ENCODE measurements around the gene CLTCL1. TPM values are rescaled to one million over a fixed set of nuclear protein-coding genes. Genes with fewer than 3 reads are reported as not detected.

CLTCL1 gene
- total RNA-seq, 1 experiment from 2014 or later = 7.1 TPM

GRCh38 chr22:19178065-19178656 is 113.4 kb downstream of the CLTCL1 start:
- TF ChIP-seq SIN3A (IDR thresholded peaks at IDR 0.05; ENCODE audit: low read depth) (0 out of 2 replicates have a peak, but pooled peaks have one; percentile 38), ZFX (IDR thresholded peaks at IDR 0.05) (peak; percentile 75)
- TF ChIP-seq, protein P1, sequence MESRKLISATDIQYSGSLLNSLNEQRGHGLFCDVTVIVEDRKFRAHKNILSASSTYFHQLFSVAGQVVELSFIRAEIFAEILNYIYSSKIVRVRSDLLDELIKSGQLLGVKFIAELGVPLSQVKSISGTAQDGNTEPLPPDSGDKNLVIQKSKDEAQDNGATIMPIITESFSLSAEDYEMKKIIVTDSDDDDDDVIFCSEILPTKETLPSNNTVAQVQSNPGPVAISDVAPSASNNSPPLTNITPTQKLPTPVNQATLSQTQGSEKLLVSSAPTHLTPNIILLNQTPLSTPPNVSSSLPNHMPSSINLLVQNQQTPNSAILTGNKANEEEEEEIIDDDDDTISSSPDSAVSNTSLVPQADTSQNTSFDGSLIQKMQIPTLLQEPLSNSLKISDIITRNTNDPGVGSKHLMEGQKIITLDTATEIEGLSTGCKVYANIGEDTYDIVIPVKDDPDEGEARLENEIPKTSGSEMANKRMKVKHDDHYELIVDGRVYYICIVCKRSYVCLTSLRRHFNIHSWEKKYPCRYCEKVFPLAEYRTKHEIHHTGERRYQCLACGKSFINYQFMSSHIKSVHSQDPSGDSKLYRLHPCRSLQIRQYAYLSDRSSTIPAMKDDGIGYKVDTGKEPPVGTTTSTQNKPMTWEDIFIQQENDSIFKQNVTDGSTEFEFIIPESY (IDR thresholded peaks at IDR 0.05; ENCODE audit: extremely low read depth, insufficient replicate concordance, low read length) = no peak
- CTCF ChIA-PET = interaction anchor here (0.8 to 2.5 kb wide), 10 partner anchors 20 to 452 kb away, joined by 3 to 18 read pairs (median 6); partner anchors contain the start of genes CDC45, ESS2 and UFD1
- RAD21 ChIA-PET (ENCODE audit: low non-redundant PET in 1 of 2, low total read pairs in 2 of 2, uncharacterized antibody in 2 of 2, unreplicated experiment in 2 of 2) = interaction anchor here (1.2 to 1.6 kb wide), 3 partner anchors 113 to 452 kb away, joined by 5 to 7 read pairs (median 6); partner anchors contain the start of gene CLTCL1 (in 1 of the 2)
- Histone ChIP-seq H3K4me2 (ENCODE audit: low read length) (peak overlapping the region; percentile 95), H3K9me2 (ENCODE audit: insufficient read depth) (no peaks in the 10 kb centered on the region), H3K4me3 (replicated peaks in 1 of 2; ENCODE audit: low read depth in 1 of 2, low read length in 2 of 2) (peak overlapping the region; percentile 63 to 82), H3K36me3 (ENCODE audit: control insufficient read depth in 1 of 2, insufficient read depth in 2 of 2, low read length in 2 of 2) (no peaks in the 10 kb centered on the region), H2AFZ (ENCODE audit: low read depth, low read length, poor library complexity, severe bottlenecking) (no peak overlapping the region), H3K4me1 (ENCODE audit: control insufficient read depth in 1 of 2, insufficient read depth in 2 of 2, low read length in 2 of 2) (peaks cover 7 to 57% of the 10 kb centered on the region in 2 experiments), H4K20me1 (ENCODE audit: insufficient read depth) (no peaks in the 10 kb centered on the region), H3K79me2 (ENCODE audit: insufficient read depth, low read length) (peaks cover 45% of the 10 kb centered on the region), H3K27me3 (ENCODE audit: insufficient read depth, low read length) (no peaks in the 10 kb centered on the region), H3K9me3 (ENCODE audit: control insufficient read depth in 1 of 2, insufficient read depth in 1 of 2, low read depth in 1 of 2, low read length in 2 of 2) (no peaks in the 10 kb centered on the region), H3K27ac (ENCODE audit: low read depth, low read length) (peak overlapping the region; percentile 94), H3K9ac (ENCODE audit: low read length) (peak overlapping the region; percentile 84)
- no TSS peak for BruUV-seq (replicated peaks)
- peak; percentile 45 for ATAC-seq
- POLR2A ChIA-PET = interaction anchor here (0.8 to 1.6 kb wide), 4 partner anchors 11 to 254 kb away, joined by 4 to 6 read pairs (median 4); partner anchors contain the start of genes CLTCL1 and HIRA
- intact Hi-C loops (cut with micrococcal nuclease) = loop anchor here (2.0 kb wide), 1 partner anchor 253 kb away; the partner anchor contains the start of gene HIRA
- DNase-seq (ENCODE audit: low read depth, low spot score) = no peak
